Measurements from ENCODE around the gene VIP. TPM values are rescaled to one million over a fixed set of nuclear protein-coding genes. Genes with fewer than 3 reads are reported as not detected.

VIP gene
- total and polyA plus RNA-seq, 2 of the 4 experiments (the other 2 are of a cell fraction): not detected

DNA sequence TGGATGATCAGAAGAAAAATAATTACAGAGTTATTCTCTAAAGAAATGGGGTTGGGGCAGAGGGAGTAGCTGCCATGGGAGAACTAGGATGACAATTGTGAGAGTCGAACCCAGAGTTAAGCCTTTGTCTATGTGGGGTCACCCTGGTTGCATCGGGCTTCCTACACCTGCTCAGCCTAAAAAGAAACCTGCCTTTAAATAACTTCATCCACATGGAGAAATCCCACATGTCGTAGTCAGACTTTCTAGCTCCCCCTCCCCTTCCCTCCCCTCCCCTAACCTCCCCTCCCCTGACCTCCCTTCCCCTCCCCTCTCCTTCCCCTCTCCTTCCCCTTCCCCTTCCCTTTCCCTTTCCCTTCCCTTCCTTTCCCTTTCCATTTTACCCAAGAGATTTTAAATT lies 14.7 kb downstream of the VIP start:
- Histone ChIP-seq H3K9me1 (ENCODE audit: insufficient read depth, low read length) (no peaks in the 10 kb centered on the region), H4K5ac (ENCODE audit: low read depth, low read length) (no peak overlapping the region), H2AFZ (replicated peaks; ENCODE audit: low read length, poor library complexity) (no peak overlapping the region), H3K4ac (ENCODE audit: low read depth, low read length) (no peak overlapping the region), H3K56ac (ENCODE audit: extremely low read depth, insufficient read depth, low read length) (no peak overlapping the region), H3K18ac (ENCODE audit: low read depth, low read length) (no peak overlapping the region), H2BK20ac (ENCODE audit: low read depth, low read length) (no peak overlapping the region), H3K4me2 (ENCODE audit: low read depth, low read length) (no peak overlapping the region), H3K36me3 (ENCODE audit: control insufficient read depth, insufficient read depth, low read length) (no peaks in the 10 kb centered on the region), H3K14ac (replicated peaks; ENCODE audit: low read depth, low read length) (no peak overlapping the region), H4K8ac (ENCODE audit: low read depth in 2 of 2, low read length in 2 of 2) (no peak overlapping the region), H3K4me1 (ENCODE audit: control insufficient read depth, insufficient read depth, low read length) (no peaks in the 10 kb centered on the region), H2AK5ac (ENCODE audit: low read depth, low read length) (no peak overlapping the region), H3K23ac (ENCODE audit: low read depth, low read length) (no peak overlapping the region), H3K4me3 (ENCODE audit: insufficient read depth, low read depth, low read length) (no peak overlapping the region), H3K9me3 (ENCODE audit: control insufficient read depth, insufficient read depth, low read length) (no peaks in the 10 kb centered on the region), H4K20me1 (ENCODE audit: insufficient read depth, low read length) (no peaks in the 10 kb centered on the region), H2BK15ac (ENCODE audit: low read depth, low read length) (no peak overlapping the region), H3K9ac (ENCODE audit: low read depth, low read length) (no peak overlapping the region), H4K91ac (ENCODE audit: insufficient read depth, low read depth, low read length) (no peak overlapping the region), H2BK5ac (ENCODE audit: low read depth, low read length, poor library complexity, severe bottlenecking) (no peak overlapping the region), H2AK9ac (replicated peaks; ENCODE audit: low read depth, low read length, poor library complexity) (no peak overlapping the region), H3K27me3 (ENCODE audit: control insufficient read depth, insufficient read depth, low read length) (0 out of 2 replicates have a peak, but pooled peaks cover 2% of the 10 kb centered on the region), H3K27ac (ENCODE audit: insufficient read depth, low read length) (no peak overlapping the region), H2BK120ac (ENCODE audit: low read depth, low read length) (no peak overlapping the region), H3K79me1 (ENCODE audit: low read depth in 1 of 2, low read length in 2 of 2) (no peaks in the 10 kb centered on the region)
- DNase-seq (no peak), ATAC-seq (ENCODE audit: low read depth) (no peak)
- BruUV-seq (replicated peaks): no TSS peak
- POLR2A ChIA-PET (ENCODE audit: unreplicated experiment): no interaction called here
- TF ChIP-seq NFE2L2 (IDR thresholded peaks at IDR 0.05; ENCODE audit: low read depth, low read length) (no peak), FOS (IDR thresholded peaks at IDR 0.05; ENCODE audit: low read depth, low read length) (no peak), POLR2A (IDR thresholded peaks at IDR 0.05; ENCODE audit: low read depth, low read length) (no peak)
- intact Hi-C loops (cut with micrococcal nuclease): no loop called here
- CTCF ChIA-PET: interaction anchor here (1.4 kb wide), 1 partner anchor 14 kb away, joined by 4 read pairs; no protein-coding TSS in a partner anchor
- in situ Hi-C loops (cut with MboI; ENCODE audit: low sequenced_read_pairs): no loop called here
- dilution Hi-C loops (cut with HindIII; ENCODE audit: low sequenced_read_pairs, unreplicated experiment): no loop called here
- WGBS, 2 experiments (ENCODE audit: extremely low coverage in 2 of 2, insufficient read length in 1 of 2): 60% methylated on average over 1 of the region's 3 CpGs; no CpG with 5 or more reads in 1 of the 2 experiments
